Neural progenitor cell (in vitro differentiated cells): Measurements from ENCODE around the gene ACP5. TPM values are rescaled to one million over a fixed set of nuclear protein-coding genes. Genes with fewer than 3 reads are reported as not detected.

Experiments used
- DNase-seq: peaks from one replicate; pipeline ENCODE4 v3.0.0-alpha.2; 2016; ENCODE audit warnings: low spot score
- H2AFZ ChIP-seq: fragments of 200-600 bp; sonication (generic); replicated peaks from 2 replicates; pipeline ENCODE4 v1.6.1; 2016; ENCODE audit warnings: antibody characterized with exemption
- H3F3A ChIP-seq: fragments of 200-600 bp; sonication (generic); 2 replicates; pipeline ENCODE4 v1.6.1; 2016; ENCODE audit warnings: antibody characterized with exemption, low read depth
- H3K27ac ChIP-seq: fragments of 200-600 bp; sonication (generic); 2 replicates; pipeline ENCODE4 v1.5.1; 2016; ENCODE audit warnings: mild to moderate bottlenecking
- H3K27me3 ChIP-seq: fragments of 200-600 bp; sonication (generic); 2 replicates; pipeline ENCODE4 v1.6.1; 2016; ENCODE audit warnings: mild to moderate bottlenecking, moderate library complexity
- H3K36me3 ChIP-seq: fragments of 200-600 bp; sonication (generic); 2 replicates; pipeline ENCODE4 v1.5.1; 2016
- H3K4me1 ChIP-seq: fragments of 200-600 bp; sonication (generic); 2 replicates; pipeline ENCODE4 v1.6.1; 2016; ENCODE audit warnings: mixed run types
- H3K4me2 ChIP-seq: fragments of 200-600 bp; sonication (generic); 2 replicates; pipeline ENCODE4 v1.6.1; 2016
- H3K4me3 ChIP-seq: fragments of 200-600 bp; sonication (generic); 2 replicates; pipeline ENCODE4 v1.5.1; 2016
- H3K79me2 ChIP-seq: fragments of 200-600 bp; sonication (generic); 2 replicates; pipeline ENCODE4 v1.6.1; 2016; ENCODE audit warnings: low read depth
- H3K9ac ChIP-seq: fragments of 200-600 bp; sonication (generic); 2 replicates; pipeline ENCODE4 v1.6.1; 2016
- H3K9me3 ChIP-seq: fragments of 200-600 bp; sonication (generic); 2 replicates; pipeline ENCODE4 v1.5.1; 2016; ENCODE audit warnings: low read depth
- H4K20me1 ChIP-seq: fragments of 200-600 bp; sonication (generic); 2 replicates; pipeline ENCODE4 v1.6.1; 2016; ENCODE audit warnings: low read depth
- H3K27ac Mint-ChIP-seq: 3 replicates; pipeline ENCODE4 v1.8.0; 2021; ENCODE audit warnings: mixed read lengths
- H3K27me3 Mint-ChIP-seq: 2 replicates; pipeline ENCODE4 v1.8.0; 2022; ENCODE audit warnings: low read depth, mild to moderate bottlenecking, inconsistent platforms, moderate library complexity, mixed read lengths; ENCODE audit not compliant: insufficient read depth
- H3K36me3 Mint-ChIP-seq: 3 replicates; pipeline ENCODE4 v1.8.0; 2021; ENCODE audit warnings: mixed read lengths
- H3K4me1 Mint-ChIP-seq: 3 replicates; pipeline ENCODE4 v1.8.0; 2021; ENCODE audit warnings: mixed read lengths
- H3K4me3 Mint-ChIP-seq: 3 replicates; pipeline ENCODE4 v1.8.0; 2021; ENCODE audit warnings: mild to moderate bottlenecking, moderate library complexity, mixed read lengths
- H3K9me3 Mint-ChIP-seq: 3 replicates; pipeline ENCODE4 v1.8.0; 2020; ENCODE audit warnings: mixed read lengths
- CTCF ChIP-seq: fragments of 200-600 bp; sonication (generic); IDR thresholded peaks from 2 replicates; pipeline ENCODE4 v1.5.1; 2017; ENCODE audit warnings: antibody characterized with exemption, mild to moderate bottlenecking
- EZH2 ChIP-seq: fragments of 200-600 bp; sonication (generic); IDR thresholded peaks from 2 replicates; pipeline ENCODE4 v1.6.1; 2017; ENCODE audit warnings: antibody characterized with exemption, mild to moderate bottlenecking, moderate library complexity
- EZH2phosphoT487 ChIP-seq: fragments of 200-600 bp; sonication (generic); IDR thresholded peaks from 2 replicates; pipeline ENCODE4 v1.6.1; 2017; ENCODE audit warnings: antibody characterized with exemption
- total RNA-seq: library from RNA; depleted of rRNA; stranded (reverse); fragments of >200 nt; gene quantifications from 2 replicates; pipeline ENCODE4 v1.2.3, GENCODE V29; 2015; ENCODE audit warnings: low replicate concordance

The ACP5 gene
- total RNA-seq, 1 donor from 2014 or later = 0.11 TPM

GRCh38 chr19:11549386-11549953 lies 28.0 kb downstream of the ACP5 start:
- no peaks in the 10 kb centered on the region for H3K9me3 ChIP-seq
- H3K27ac Mint-ChIP-seq = no peak overlapping the region
- H3K27me3 Mint-ChIP-seq = peaks cover 4% of the 10 kb centered on the region
- no peak overlapping the region for H3K4me2 ChIP-seq
- H3K36me3 Mint-ChIP-seq = peaks cover 5% of the 10 kb centered on the region
- H2AFZ ChIP-seq = no peak overlapping the region
- H3K4me1 Mint-ChIP-seq = peaks cover 5% of the 10 kb centered on the region
- H3K4me3 Mint-ChIP-seq = no peak overlapping the region
- no peaks in the 10 kb centered on the region for H3K27me3 ChIP-seq
- no peaks in the 10 kb centered on the region for H4K20me1 ChIP-seq
- H3K9me3 Mint-ChIP-seq = no peaks in the 10 kb centered on the region
- H3F3A ChIP-seq = no peaks in the 10 kb centered on the region
- H3K4me1 ChIP-seq = no peaks in the 10 kb centered on the region
- no peak overlapping the region for H3K27ac ChIP-seq
- TF ChIP-seq EZH2phosphoT487 (no peak), EZH2 (no peak), CTCF (no peak)
- H3K79me2 ChIP-seq = no peaks in the 10 kb centered on the region
- no peak for DNase-seq
- no peak overlapping the region for H3K9ac ChIP-seq
- H3K36me3 ChIP-seq = no peaks in the 10 kb centered on the region
- H3K4me3 ChIP-seq = no peak overlapping the region

GRCh38 chr19:11547929-11548700 lies 29.3 kb downstream of the ACP5 start:
- H3K9ac ChIP-seq = no peak overlapping the region
- no peaks in the 10 kb centered on the region for H3K27me3 ChIP-seq
- H3K4me1 ChIP-seq = no peaks in the 10 kb centered on the region
- H3F3A ChIP-seq = no peaks in the 10 kb centered on the region
- no peak for DNase-seq
- no peaks in the 10 kb centered on the region for H3K9me3 ChIP-seq
- Mint-ChIP-seq H3K4me3 (no peak overlapping the region), H3K4me1 (peaks cover 5% of the 10 kb centered on the region), H3K27me3 (peaks cover 2% of the 10 kb centered on the region), H3K9me3 (no peaks in the 10 kb centered on the region), H3K36me3 (peaks cover 3% of the 10 kb centered on the region), H3K27ac (peak overlapping the region; percentile 86)
- H3K27ac ChIP-seq = no peak overlapping the region
- H2AFZ ChIP-seq = no peak overlapping the region
- no peak overlapping the region for H3K4me3 ChIP-seq
- H4K20me1 ChIP-seq = no peaks in the 10 kb centered on the region
- no peak overlapping the region for H3K4me2 ChIP-seq
- H3K79me2 ChIP-seq = no peaks in the 10 kb centered on the region
- H3K36me3 ChIP-seq = no peaks in the 10 kb centered on the region
- no peak for TF ChIP-seq EZH2

- peaks cover 19% of the 10 kb centered on the region for H3K4me1 ChIP-seq
- no peak overlapping the region for H3K9ac ChIP-seq
- no peak overlapping the region for H3K27ac Mint-ChIP-seq
- H3K36me3 ChIP-seq = no peaks in the 10 kb centered on the region
- no peaks in the 10 kb centered on the region for H3K27me3 ChIP-seq
- peaks cover 10% of the 10 kb centered on the region for H3K27me3 Mint-ChIP-seq
- H3K4me2 ChIP-seq = no peak overlapping the region
- H3K27ac ChIP-seq = no peak overlapping the region
- H3K4me1 Mint-ChIP-seq = peaks cover 16% of the 10 kb centered on the region
- TF ChIP-seq EZH2 (no peak), CTCF (no peak), EZH2phosphoT487 (no peak)
- H3F3A ChIP-seq = peaks cover 19% of the 10 kb centered on the region
- H3K4me3 Mint-ChIP-seq = no peak overlapping the region
- DNase-seq = no peak
- no peaks in the 10 kb centered on the region for H4K20me1 ChIP-seq
- no peaks in the 10 kb centered on the region for H3K79me2 ChIP-seq
- H3K9me3 ChIP-seq = no peaks in the 10 kb centered on the region
- no peak overlapping the region for H3K4me3 ChIP-seq
- H3K9me3 Mint-ChIP-seq = no peaks in the 10 kb centered on the region
- no peak overlapping the region for H2AFZ ChIP-seq
- H3K36me3 Mint-ChIP-seq = no peaks in the 10 kb centered on the region
These were observed 36.2 kb downstream of the ACP5 start for GRCh38 chr19:11541238-11541637.

GRCh38 chr19:11540645-11541044 lies 36.8 kb downstream of the ACP5 start:
- no peaks in the 10 kb centered on the region for H3K79me2 ChIP-seq
- H3K27me3 ChIP-seq = no peaks in the 10 kb centered on the region
- Mint-ChIP-seq H3K4me1 (peaks cover 13% of the 10 kb centered on the region), H3K27ac (no peak overlapping the region), H3K36me3 (no peaks in the 10 kb centered on the region), H3K27me3 (peaks cover 8% of the 10 kb centered on the region), H3K9me3 (no peaks in the 10 kb centered on the region), H3K4me3 (no peak overlapping the region)
- no peaks in the 10 kb centered on the region for H3K36me3 ChIP-seq
- H3K4me1 ChIP-seq = peaks cover 19% of the 10 kb centered on the region
- no peak overlapping the region for H3K27ac ChIP-seq
- H2AFZ ChIP-seq = no peak overlapping the region
- no peaks in the 10 kb centered on the region for H3K9me3 ChIP-seq
- H3F3A ChIP-seq = peaks cover 19% of the 10 kb centered on the region
- TF ChIP-seq EZH2phosphoT487 = no peak
- no peak for TF ChIP-seq CTCF
- TF ChIP-seq EZH2 = no peak
- DNase-seq = no peak
- no peak overlapping the region for H3K4me3 ChIP-seq
- peak overlapping the region; percentile 97 for H3K4me2 ChIP-seq
- no peaks in the 10 kb centered on the region for H4K20me1 ChIP-seq
- no peak overlapping the region for H3K9ac ChIP-seq
